CD4-positive, alpha-beta T cell treated with Interleukin-2 at 100 ng/mL for 4 hours (primary cell): ENCODE measurements around the gene PDE1A.

Source experiments
- DNase-seq: peaks from one replicate; pipeline ENCODE4 v3.0.0-alpha.2; 2020; ENCODE audit warnings: low spot score

Gene PDE1A

GRCh38 chr2:182267971-182268370 is 158.9 kb downstream of the PDE1A start:
- no peak for DNase-seq

DNA sequence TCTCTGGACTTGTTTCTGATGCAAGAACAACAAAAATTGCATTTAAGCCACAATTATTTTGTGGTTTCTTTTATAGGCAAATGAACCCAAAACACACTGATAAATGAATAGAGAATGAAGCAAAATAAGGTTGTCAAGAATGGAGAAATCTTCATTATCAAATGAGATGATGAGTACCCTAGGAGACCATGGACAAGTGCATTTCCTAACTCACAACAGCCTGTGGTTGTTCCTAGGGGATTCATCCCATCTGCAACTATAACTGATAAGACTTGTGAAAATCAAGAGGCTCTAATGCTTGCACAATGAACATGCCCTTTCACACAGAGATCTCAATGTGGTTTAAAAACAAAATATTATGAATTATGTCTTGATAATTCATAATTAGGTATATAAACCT is 159.9 kb downstream of the PDE1A start:
- DNase-seq: no peak

- no peak for DNase-seq
Measured at GRCh38 chr2:182265718-182266117, 161.1 kb downstream of the PDE1A start.

DNA sequence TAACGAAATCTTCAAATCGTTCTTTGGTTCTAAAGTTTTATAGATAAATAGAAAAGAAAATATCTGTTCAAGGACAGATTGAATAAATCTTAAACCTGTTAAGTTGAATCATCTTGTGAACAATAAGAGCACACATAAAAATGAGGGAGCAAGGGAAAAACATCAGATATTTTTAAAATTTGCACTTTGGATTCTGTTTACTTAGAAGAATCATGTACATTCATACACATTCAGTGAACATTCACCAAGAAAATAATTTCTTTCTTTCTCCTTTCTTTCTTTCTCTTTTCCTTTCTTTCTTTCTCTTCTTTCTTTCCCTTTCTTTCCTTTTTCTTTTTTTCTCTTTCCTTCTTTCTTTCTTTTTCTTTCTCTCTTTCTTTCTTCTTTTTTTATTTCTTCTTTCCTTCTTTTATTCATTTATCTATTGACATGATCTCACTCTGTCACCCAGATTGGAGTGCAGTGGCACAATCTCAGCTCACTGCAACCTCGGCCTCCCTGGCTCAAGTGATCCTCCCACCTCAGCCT is 164.9 kb downstream of the PDE1A start:
- DNase-seq: no peak

GRCh38 chr2:182259629-182260150 is 167.1 kb downstream of the PDE1A start:
- no peak for DNase-seq

DNA sequence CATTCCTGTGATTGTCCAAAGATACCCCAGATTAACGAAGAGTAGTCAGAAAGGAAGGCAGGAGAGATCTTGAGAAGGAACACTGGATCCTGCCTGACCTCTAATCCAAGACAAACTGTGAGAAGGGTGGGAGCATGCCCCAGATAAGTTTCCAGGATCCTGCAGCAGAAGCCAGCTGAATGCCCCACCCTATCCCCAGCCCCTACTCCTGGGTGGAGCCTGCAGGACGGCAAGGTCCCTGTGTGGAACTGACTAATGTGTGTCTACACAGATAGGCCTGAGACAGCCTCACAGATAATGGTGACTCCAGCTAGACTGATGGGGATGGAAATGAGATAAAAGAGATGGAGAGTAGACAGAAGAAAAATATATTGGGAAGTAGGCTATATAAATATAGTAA is 174.3 kb downstream of the PDE1A start:
- DNase-seq: no peak

DNA sequence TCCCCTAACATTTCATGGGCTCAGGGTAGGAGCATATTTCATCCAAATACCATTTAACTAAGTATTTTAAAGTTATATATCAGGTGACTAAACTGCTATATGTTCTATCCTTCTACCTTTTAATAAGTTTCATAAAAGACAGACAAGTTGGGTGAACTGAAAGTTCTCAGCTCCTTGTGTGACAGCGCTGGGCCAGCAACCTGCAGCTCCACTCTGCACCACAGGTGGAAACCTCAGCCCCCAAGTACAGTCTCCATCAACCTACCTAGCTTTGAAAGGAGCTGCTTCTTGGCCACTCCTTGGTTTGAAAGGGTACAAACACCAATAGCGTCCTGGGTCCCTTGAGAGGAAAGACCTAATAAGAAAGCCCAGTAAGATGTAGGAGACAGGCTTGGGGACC is 177.9 kb downstream of the PDE1A start:
- DNase-seq: no peak

GRCh38 chr2:182248362-182248761 is 178.5 kb downstream of the PDE1A start:
- no peak for DNase-seq

GRCh38 chr2:182247831-182248230 is 179.0 kb downstream of the PDE1A start:
- DNase-seq: no peak

DNA sequence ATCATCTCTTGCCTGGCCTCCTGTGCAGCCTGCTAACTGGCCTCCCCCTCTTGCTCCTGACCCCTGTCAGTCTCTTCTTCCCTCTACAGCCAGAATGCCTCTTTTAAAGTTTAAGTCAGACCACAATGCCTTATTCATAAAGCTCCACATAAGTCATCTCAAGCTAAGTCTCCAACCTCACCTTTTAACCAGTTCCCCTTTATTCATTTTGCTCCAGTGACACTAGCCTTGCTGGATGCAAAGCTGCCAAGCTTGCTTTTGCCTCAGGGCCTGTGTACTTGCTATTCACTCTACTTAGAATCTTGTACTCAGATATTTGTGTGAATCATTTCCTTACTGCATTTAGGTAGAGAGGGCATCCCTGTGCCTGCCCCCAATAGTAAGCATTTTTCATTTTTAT is 180.9 kb downstream of the PDE1A start:
- DNase-seq: no peak

DNA sequence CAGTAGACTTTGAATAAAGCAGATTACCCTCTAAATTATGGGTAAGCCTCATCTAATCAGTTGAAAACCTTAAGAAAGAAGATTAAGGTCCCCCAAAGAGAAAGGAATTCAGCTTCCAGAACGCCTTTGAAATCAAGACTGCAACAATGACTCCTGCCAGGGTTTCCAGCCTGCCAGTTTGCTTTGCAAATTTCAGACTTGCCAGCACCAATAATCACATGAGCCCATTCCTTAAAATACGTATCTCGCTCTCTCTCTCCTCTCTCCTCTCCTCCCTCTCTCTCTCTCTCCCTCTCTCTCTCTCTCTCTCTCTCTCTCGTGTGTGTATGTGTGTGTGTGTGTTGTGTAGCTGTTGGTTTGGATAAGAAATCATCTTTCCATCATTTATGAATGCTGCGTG is 184.2 kb downstream of the PDE1A start:
- DNase-seq: no peak

DNA sequence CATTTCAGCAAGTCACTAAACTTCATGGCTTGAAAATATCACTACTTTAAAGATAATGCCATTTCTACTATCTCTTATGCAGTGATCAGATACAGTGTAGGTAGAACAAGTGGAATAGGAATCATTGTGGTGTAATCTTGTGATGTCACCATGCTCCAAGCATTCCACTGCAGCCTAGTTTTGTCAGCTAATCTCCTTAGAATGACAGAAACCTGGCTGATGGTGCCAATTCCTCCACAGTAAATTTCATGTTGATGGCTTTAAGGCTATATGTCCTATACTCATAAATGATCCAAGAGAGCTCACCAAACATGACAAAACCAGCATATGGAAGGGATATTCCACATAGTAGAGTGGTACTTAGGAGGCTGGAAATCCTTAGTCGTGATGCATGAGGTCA is 184.9 kb downstream of the PDE1A start:
- no peak for DNase-seq

DNA sequence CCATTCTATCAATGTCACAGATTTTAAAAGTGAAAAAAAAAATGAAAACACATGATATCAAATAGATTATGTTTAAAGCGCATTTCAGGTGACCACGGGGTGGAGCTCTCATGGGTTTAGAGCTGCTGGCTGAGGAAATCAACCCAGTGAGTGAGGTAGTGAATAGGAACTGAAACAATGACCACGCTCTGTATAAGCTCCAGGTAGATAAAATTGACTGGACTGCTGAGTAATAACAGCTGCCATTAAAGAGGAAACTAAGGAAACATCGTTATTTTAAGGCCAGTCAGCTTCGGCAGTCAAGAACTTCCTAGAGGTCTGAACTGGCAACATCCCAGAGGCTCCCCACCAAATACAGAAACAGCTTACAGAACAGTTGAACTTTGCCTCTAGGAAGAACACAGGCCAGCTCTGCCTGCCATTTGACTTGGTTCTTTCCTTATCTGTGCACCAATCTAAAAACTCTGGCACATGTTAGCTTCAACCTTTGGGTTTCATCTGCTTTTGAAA is 185.9 kb downstream of the PDE1A start:
- peak; percentile 5 for DNase-seq

GRCh38 chr2:182230561-182230960 is 196.3 kb downstream of the PDE1A start:
- no peak for DNase-seq

GRCh38 chr2:182229297-182229696 is 197.5 kb downstream of the PDE1A start:
- DNase-seq: no peak

DNA sequence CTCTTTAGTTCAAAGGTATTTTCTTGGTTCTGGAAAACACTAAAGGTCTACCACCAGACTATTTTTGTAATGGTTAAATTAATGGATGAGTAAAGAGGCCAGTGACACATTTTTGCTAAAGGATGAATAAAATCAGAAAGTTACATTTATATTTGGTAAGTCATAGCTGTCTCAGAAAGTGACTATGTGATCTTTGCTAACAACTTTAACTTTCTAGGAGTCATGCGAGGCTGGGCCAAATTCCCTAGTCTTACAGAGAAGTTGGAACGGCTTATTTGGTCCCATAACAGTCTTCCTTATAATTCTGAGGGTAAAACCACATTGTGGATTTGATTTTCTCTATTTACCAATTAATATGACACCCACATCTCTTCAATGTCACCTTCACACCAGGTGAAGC is 198.1 kb downstream of the PDE1A start:
- no peak for DNase-seq

GRCh38 chr2:182228073-182228473 is 198.8 kb downstream of the PDE1A start:
- no peak for DNase-seq

- DNase-seq: no peak
Measured at GRCh38 chr2:182226807-182227206, 200.0 kb downstream of the PDE1A start.

DNA sequence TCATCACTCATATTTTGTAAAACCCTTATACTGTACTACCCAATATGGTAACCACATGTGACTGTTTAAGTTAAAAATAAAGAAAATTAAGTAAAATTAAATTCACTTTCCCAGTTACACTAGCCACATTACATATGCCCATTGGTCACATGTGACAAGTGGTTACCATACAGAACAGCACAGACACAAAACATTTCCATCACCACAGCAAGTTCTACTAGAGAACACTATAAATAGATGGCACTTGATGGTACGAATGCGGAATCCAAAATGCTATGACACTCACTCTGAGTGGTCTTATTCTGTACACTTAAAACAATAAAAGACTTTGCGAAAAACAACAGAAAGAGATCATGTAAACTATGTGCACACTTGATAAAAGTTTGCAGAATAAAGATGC is 202.2 kb downstream of the PDE1A start:
- no peak for DNase-seq

DNA sequence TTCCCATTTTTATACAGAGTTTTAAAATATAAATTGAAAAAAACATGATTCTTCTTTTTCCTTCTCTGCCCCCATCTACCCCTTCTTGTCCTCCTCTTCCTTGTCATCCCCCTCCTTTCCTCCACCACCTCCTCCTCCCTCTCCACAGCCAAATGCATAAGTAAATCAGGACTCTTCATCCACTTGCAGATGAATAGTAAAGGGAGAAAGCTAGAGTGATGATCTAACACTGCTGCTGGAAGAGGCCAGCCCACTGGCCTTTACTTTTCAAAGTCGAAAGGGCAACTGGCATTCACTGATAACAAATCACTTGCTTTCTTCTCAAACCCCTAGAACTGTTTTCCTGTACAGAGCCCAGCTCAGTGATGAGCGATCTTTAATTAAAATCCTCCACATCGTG is 205.8 kb downstream of the PDE1A start:
- no peak for DNase-seq

DNA sequence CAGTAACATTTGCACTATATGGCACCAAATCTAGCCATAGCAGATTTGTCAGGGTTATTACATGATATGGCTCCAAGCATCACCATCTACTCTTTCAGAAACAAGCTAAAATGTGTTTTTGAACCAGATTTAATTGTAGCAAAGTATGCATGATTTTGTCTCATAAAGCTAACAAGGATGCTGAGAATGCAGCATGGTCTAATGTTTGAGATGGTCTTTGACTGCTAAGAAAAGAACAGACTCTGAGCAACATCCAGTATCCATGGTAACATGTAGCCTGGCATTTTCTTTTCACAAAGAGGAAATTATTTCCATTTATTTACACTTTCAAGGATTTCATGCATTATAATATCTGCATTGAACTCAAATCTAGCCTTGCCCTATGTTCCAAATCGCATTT is 206.5 kb downstream of the PDE1A start:
- no peak for DNase-seq

- no peak for DNase-seq
Measured at GRCh38 chr2:182210669-182211068, 216.2 kb downstream of the PDE1A start.

- no peak for DNase-seq
Measured at GRCh38 chr2:182208421-182208820, 218.4 kb downstream of the PDE1A start.

GRCh38 chr2:182207049-182207746 is 219.6 kb downstream of the PDE1A start:
- no peak for DNase-seq
